Fibroblast of skin of back (primary cell): Measurements from ENCODE around the gene DRAM1. TPM values are rescaled to one million over a fixed set of nuclear protein-coding genes. Genes with fewer than 3 reads are reported as not detected.
"Not testable (repeated sequence)": the region's sequence is repeated elsewhere in the genome, so short reads cannot be mapped to it uniquely, and the experiment has no call there.

Experiments used
- DNase-seq: peaks from one replicate; pipeline ENCODE4 v3.0.0-alpha.2; 2013
- polyA plus RNA-seq, 2 experiments: library from polyadenylated mRNA; unstranded; fragments of 120-200 nt; gene quantifications; one replicate each; pipeline ENCODE4 v1.2.1, GENCODE V29; 2013; ENCODE audit not compliant: insufficient read length in 2 of 2

Gene DRAM1
- polyA plus RNA-seq (2013, experiment 1 of 2; ENCODE audit: insufficient read length): 15.6 TPM
- 17.3 TPM for polyA plus RNA-seq (2013, experiment 2 of 2; ENCODE audit: insufficient read length)

- DNase-seq: peak; percentile 89
Observed at GRCh38 chr12:101876861-101877805, at the start of gene DRAM1. TSS of gene DRAM1 (plus strand) at chr12:101877580. CDS start at chr12:101877790, 210 bp downstream.

DNA sequence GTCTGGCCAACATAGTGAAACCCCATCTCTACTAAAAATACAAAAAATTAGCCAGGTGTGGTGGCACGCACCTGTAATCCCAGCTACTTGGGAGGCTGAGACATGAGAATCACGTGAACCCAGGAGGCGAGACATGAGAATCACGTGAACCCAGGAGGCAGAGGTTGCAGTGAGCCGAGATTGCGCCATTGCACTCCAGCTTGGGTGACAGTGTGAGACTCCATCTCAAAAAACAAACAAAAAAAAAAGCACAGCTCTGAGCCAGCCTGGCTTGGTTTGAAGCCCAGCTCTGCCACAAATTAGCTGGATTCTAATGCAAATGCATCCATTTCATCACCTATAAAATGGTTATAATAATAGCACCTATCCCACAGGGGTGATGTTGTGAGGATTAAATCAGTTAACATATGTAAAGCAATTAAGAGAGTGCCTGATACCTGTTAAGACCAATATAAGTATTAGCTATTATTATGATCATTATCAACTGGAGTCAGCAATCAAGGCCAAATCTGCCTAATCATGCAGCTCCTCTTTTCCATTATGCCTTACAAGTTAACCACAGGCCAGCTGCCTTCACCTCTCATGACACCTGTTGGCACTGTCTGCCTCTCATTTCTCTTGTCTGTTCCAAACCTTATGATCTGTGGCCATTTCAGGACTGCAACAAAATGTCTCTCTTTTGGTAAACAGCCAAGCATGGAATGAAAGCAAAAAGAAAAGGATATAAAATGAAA is 48.8 kb upstream of the DRAM1 start:
- no peak for DNase-seq

GRCh38 chr12:101829639-101830366 is 47.6 kb upstream of the DRAM1 start:
- no peak for DNase-seq

GRCh38 chr12:101830367-101831325 is 46.7 kb upstream of the DRAM1 start, which contains the start of gene GNPTAB:
TSS of gene GNPTAB (minus strand) at chr12:101830959. CDS start at chr12:101830675, 284 bp downstream.
- DNase-seq: peak; percentile 91

DNA sequence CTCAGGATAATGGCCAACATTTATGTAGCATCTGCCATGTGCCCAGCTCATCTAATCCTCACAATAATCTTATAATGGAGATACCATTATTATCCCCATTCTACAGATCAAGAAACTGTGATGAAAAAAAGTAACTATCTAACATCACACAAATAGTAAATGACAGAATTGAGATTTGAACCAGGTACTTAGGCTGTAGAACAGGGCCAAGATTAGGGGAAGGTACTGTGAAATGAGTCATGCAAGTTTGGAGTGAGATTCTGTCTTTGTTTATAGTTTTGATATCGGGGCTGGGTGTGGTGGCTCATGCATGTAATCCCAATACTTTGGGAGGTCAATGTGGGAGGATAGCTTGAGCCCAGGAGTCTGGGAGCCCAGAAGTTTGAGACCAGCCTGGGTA is 45.4 kb upstream of the DRAM1 start:
- no peak for DNase-seq

- no peak for DNase-seq
Observed at GRCh38 chr12:101838628-101839323, 38.6 kb upstream of the DRAM1 start.

DNA sequence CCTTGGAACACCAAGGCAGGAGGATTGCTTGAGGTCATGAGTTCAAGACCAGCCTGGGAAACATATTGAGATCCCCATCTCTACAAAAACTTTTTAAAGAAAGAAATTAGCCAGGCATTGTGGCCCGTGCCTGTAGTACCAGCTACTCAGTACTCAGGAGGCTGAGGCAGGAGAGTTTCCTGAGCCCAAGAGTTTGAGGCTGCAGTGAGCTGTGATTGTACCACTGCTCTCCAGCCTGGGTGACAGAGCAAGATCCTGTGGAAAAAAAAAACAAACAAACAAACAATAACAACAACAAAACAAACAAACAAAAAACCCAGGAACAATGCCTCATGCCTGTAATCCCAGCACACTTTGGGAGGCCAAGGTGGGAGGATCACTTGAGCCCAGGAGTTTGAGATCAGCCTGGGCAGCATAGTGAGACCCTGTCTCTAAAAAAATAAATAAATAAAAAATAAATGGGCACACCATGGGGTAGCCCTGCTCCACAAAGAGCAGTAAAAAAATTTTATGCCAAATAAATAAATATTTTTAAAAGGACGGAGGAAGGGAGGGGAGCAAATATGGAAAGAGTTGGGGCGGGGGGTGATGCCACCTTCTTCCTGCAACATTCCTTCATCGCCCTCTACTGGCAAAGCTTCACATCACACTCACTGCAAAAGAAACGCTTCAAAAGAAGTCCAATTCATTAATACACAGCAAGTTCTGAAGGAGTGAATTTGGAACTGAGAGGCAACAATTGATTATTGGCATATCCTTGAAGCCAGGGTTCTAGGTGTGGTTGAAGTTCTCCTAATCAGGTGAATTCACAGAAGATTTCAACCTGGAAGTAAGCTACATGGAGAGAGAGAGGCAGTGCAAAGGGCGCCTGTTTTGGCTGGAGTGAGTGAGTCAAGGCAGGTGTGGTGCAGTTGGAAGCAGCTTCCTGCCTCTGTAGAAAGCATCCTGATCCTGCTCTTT is 37.8 kb upstream of the DRAM1 start:
- DNase-seq: peak; percentile 60

DNA sequence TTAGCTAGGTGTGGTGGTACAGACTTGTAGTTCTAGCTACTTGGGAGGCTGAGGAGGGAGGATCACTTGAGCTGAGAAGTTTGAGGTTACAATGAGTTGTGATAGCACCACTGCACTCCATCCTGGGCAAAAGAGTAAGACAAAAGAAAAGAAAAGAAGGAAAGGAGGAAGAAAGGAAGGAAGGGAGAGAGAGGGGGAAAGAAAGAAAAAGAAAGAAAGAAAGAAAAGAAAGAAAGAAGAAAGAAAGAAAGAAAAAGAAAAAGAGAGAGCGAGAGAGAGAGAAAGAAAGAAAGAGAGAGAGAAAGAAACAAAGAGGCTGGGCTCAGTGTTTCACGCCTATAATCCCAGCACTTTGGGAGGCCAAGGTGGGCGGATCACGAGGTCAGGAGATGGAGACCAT is 36.3 kb upstream of the DRAM1 start:
- no peak for DNase-seq

GRCh38 chr12:101845137-101845711 is 32.2 kb upstream of the DRAM1 start:
- no peak for DNase-seq

- DNase-seq: no peak
Observed at GRCh38 chr12:101847325-101847724, 30.1 kb upstream of the DRAM1 start.

GRCh38 chr12:101850199-101850598 is 27.2 kb upstream of the DRAM1 start:
- no peak for DNase-seq

- no peak for DNase-seq
Observed at GRCh38 chr12:101852998-101853397, 24.4 kb upstream of the DRAM1 start.

GRCh38 chr12:101854747-101855146 is 22.6 kb upstream of the DRAM1 start:
- DNase-seq: no peak

GRCh38 chr12:101855364-101855884 is 22.0 kb upstream of the DRAM1 start:
- no peak for DNase-seq

DNA sequence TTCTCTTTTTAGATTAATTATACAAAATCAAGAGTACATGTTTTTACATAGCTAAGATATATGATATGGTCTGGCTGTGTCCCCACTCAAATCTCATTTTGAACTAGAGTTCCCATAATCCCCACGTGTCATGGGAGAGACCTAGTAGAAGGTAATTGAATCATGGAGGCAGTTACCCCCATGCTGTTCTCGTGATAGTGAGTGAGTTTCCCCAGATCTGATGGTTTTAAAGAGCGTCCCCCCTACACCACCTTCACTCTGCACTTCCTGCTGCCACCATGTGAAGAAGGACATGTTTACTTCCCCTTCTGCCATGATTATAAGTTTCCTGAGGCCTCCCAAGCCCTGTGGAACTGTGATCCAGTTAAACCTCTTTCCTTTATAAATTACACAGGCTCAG is 21.4 kb upstream of the DRAM1 start:
- DNase-seq: no peak

DNA sequence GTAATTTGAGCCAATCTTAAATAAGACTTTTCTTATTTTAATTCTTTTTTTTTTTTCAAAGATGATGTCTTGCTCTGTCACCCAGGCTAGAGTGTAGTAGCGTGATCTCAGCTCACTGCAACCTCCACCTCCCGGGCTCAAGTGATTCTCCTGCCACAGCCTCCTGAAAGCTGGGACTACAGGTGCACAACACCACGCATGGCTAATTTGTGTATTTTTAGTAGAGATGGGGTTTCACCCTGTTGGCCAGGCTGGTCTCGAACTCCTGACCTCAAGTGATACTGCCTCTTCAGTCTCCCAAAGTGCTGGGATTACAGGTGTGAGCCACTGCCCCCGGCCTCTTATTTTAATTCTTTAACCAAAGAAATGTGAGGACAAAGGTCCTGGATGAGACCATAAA is 20.8 kb upstream of the DRAM1 start:
- not testable (repeated sequence) for DNase-seq

DNA sequence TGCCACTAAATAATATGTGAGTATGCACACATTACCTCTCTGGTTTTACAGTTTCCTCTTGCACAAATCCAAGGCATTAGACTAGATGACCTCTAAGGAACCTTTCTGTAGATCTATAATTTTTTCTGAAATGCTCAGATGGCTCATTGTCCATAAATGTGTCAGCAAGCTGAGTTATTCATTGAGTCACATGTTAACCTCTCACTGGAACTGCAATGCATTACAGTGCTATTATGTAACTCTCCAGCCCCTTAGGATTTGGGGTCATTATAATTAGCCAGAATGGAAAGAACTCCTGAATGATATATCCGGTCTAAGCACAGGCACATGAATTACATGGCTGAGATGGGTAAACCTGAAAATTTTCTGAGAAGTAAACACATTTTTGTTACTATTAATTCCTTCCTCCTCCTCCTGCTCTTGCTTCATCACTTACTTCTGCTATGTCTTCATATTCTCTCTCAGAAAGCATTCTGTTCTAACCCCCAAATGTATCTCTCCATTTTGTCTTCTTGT is 20.3 kb upstream of the DRAM1 start:
- peak; percentile 83 for DNase-seq

GRCh38 chr12:101858361-101858760 is 19.0 kb upstream of the DRAM1 start:
- DNase-seq: no peak
